ENCODE measurements around the gene RBBP4.

- no peak for TF ChIP-seq ZFX (IDR thresholded peaks at IDR 0.05)
- TF ChIP-seq, protein P1, sequence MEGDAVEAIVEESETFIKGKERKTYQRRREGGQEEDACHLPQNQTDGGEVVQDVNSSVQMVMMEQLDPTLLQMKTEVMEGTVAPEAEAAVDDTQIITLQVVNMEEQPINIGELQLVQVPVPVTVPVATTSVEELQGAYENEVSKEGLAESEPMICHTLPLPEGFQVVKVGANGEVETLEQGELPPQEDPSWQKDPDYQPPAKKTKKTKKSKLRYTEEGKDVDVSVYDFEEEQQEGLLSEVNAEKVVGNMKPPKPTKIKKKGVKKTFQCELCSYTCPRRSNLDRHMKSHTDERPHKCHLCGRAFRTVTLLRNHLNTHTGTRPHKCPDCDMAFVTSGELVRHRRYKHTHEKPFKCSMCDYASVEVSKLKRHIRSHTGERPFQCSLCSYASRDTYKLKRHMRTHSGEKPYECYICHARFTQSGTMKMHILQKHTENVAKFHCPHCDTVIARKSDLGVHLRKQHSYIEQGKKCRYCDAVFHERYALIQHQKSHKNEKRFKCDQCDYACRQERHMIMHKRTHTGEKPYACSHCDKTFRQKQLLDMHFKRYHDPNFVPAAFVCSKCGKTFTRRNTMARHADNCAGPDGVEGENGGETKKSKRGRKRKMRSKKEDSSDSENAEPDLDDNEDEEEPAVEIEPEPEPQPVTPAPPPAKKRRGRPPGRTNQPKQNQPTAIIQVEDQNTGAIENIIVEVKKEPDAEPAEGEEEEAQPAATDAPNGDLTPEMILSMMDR (conservative IDR thresholded peaks at IDR 0.05), result no peak
Measured at GRCh38 chr1:32683397-32683796, 32.4 kb downstream of the RBBP4 start.
